HEK293 (cell line): Measurements from ENCODE around the gene SOX30.

Source experiments
- MYNN ChIP-seq: fragments of 450-650 bp; formaldehyde crosslinking; IDR thresholded peaks from 2 replicates; pipeline ENCODE4 v1.5.1; 2016; ENCODE audit warnings: missing biosample characterization, missing genetic modification characterization, borderline replicate concordance
- RBAK ChIP-seq: fragments of 450-650 bp; formaldehyde crosslinking; IDR thresholded peaks from 2 replicates; pipeline ENCODE4 v1.5.1; 2016; ENCODE audit warnings: missing biosample characterization, missing genetic modification characterization
- ZFHX2 ChIP-seq: fragments of 450-650 bp; formaldehyde crosslinking; conservative IDR thresholded peaks from 2 replicates; pipeline ENCODE4 v1.5.1; 2016; ENCODE audit warnings: missing biosample characterization, missing genetic modification characterization
- ZFP3 ChIP-seq: fragments of 450-650 bp; formaldehyde crosslinking; IDR thresholded peaks from 2 replicates; pipeline ENCODE4 v1.5.1; 2016; ENCODE audit warnings: low read depth, missing biosample characterization, missing genetic modification characterization
- ZNF174 ChIP-seq: fragments of 450-650 bp; formaldehyde crosslinking; IDR thresholded peaks from 2 replicates; pipeline ENCODE4 v1.5.0; 2017; ENCODE audit warnings: missing biosample characterization, mild to moderate bottlenecking, missing genetic modification characterization
- ZNF785 ChIP-seq: fragments of 450-650 bp; formaldehyde crosslinking; IDR thresholded peaks from 2 replicates; pipeline ENCODE4 v1.5.1; 2016; ENCODE audit warnings: missing biosample characterization, missing genetic modification characterization
- TF ChIP-seq, protein P1 (sequence below): fragments of 450-650 bp; formaldehyde crosslinking; IDR thresholded peaks from 2 replicates; pipeline ENCODE4 v1.5.1; 2016; ENCODE audit warnings: missing biosample characterization, missing genetic modification characterization
- TF ChIP-seq, protein P2 (sequence below): fragments of 450-650 bp; formaldehyde crosslinking; IDR thresholded peaks from 2 replicates; pipeline ENCODE4 v1.5.1; 2016; ENCODE audit warnings: missing biosample characterization, missing genetic modification characterization, borderline replicate concordance
- TF ChIP-seq, protein P3 (sequence below): fragments of 450-650 bp; formaldehyde crosslinking; IDR thresholded peaks from 2 replicates; pipeline ENCODE4 v1.5.1; 2016; ENCODE audit warnings: missing biosample characterization, missing genetic modification characterization

GRCh38 chr5:157669701-157670097 is 17.5 kb upstream of the SOX30 start:
- TF ChIP-seq, protein P1, sequence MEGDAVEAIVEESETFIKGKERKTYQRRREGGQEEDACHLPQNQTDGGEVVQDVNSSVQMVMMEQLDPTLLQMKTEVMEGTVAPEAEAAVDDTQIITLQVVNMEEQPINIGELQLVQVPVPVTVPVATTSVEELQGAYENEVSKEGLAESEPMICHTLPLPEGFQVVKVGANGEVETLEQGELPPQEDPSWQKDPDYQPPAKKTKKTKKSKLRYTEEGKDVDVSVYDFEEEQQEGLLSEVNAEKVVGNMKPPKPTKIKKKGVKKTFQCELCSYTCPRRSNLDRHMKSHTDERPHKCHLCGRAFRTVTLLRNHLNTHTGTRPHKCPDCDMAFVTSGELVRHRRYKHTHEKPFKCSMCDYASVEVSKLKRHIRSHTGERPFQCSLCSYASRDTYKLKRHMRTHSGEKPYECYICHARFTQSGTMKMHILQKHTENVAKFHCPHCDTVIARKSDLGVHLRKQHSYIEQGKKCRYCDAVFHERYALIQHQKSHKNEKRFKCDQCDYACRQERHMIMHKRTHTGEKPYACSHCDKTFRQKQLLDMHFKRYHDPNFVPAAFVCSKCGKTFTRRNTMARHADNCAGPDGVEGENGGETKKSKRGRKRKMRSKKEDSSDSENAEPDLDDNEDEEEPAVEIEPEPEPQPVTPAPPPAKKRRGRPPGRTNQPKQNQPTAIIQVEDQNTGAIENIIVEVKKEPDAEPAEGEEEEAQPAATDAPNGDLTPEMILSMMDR, result no peak
- TF ChIP-seq RBAK (tag by site-specific recombination) (no peak), ZFHX2 (tag by site-specific recombination) (no peak), MYNN (no peak), ZNF785 (tag by site-specific recombination) (no peak), ZNF174 (tag by site-specific recombination) (no peak), ZFP3 (tag by site-specific recombination) (no peak)
- TF ChIP-seq, protein P2, sequence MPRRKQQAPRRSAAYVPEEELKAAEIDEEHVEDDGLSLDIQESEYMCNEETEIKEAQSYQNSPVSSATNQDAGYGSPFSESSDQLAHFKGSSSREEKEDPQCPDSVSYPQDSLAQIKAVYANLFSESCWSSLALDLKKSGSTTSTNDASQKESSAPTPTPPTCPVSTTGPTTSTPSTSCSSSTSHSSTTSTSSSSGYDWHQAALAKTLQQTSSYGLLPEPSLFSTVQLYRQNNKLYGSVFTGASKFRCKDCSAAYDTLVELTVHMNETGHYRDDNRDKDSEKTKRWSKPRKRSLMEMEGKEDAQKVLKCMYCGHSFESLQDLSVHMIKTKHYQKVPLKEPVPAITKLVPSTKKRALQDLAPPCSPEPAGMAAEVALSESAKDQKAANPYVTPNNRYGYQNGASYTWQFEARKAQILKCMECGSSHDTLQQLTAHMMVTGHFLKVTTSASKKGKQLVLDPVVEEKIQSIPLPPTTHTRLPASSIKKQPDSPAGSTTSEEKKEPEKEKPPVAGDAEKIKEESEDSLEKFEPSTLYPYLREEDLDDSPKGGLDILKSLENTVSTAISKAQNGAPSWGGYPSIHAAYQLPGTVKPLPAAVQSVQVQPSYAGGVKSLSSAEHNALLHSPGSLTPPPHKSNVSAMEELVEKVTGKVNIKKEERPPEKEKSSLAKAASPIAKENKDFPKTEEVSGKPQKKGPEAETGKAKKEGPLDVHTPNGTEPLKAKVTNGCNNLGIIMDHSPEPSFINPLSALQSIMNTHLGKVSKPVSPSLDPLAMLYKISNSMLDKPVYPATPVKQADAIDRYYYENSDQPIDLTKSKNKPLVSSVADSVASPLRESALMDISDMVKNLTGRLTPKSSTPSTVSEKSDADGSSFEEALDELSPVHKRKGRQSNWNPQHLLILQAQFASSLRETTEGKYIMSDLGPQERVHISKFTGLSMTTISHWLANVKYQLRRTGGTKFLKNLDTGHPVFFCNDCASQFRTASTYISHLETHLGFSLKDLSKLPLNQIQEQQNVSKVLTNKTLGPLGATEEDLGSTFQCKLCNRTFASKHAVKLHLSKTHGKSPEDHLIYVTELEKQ (tag by site-specific recombination), result no peak
- TF ChIP-seq, protein P3, sequence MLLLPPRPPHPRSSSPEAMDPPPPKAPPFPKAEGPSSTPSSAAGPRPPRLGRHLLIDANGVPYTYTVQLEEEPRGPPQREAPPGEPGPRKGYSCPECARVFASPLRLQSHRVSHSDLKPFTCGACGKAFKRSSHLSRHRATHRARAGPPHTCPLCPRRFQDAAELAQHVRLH, result no peak
